HEK293T (cell line): ENCODE data around the gene MKLN1.

Source experiments
- CTCF ChIA-PET: fragments of 350-600 bp; formaldehyde crosslinking; extraction: SDS; loops from one replicate; lab custom pipeline; 2021; ENCODE audit warnings: antibody characterized with exemption, inconsistent platforms; lab: Yijun Ruan, JAX
- POLR2A ChIA-PET: fragments of 350-600 bp; formaldehyde crosslinking; extraction: SDS; loops from one replicate; lab custom pipeline; 2020; ENCODE audit warnings: antibody characterized with exemption, inconsistent platforms; lab: Yijun Ruan, JAX
- DNase-seq: peaks from one replicate; pipeline ENCODE4 v3.0.0; 2012; ENCODE audit warnings: mixed read lengths; ENCODE audit errors: extremely low spot score
- ARNT ChIP-seq: fragments of 450-650 bp; IDR thresholded peaks from 2 replicates; pipeline ENCODE4 v1.6.1; 2017; ENCODE audit warnings: mild to moderate bottlenecking
- BHLHE40 ChIP-seq: fragments of 450-650 bp; IDR thresholded peaks from 2 replicates; pipeline ENCODE4 v1.6.1; 2016; ENCODE audit warnings: mild to moderate bottlenecking, moderate library complexity, borderline replicate concordance
- CTBP1 ChIP-seq: fragments of 450-650 bp; IDR thresholded peaks from 2 replicates; pipeline ENCODE4 v1.6.1; 2016; ENCODE audit warnings: borderline replicate concordance
- ELF4 ChIP-seq: fragments of 450-650 bp; IDR thresholded peaks from 2 replicates; pipeline ENCODE4 v1.6.1; 2017; ENCODE audit warnings: antibody characterized with exemption
- FOXA1 ChIP-seq: fragments of 450-650 bp; IDR thresholded peaks from 2 replicates; pipeline ENCODE4 v1.6.1; 2016; ENCODE audit warnings: mild to moderate bottlenecking
- FOXK2 ChIP-seq: fragments of 450-650 bp; IDR thresholded peaks from 2 replicates; pipeline ENCODE4 v1.6.1; 2016; ENCODE audit warnings: mild to moderate bottlenecking
- FOXM1 ChIP-seq: fragments of 450-650 bp; IDR thresholded peaks from 2 replicates; pipeline ENCODE4 v1.6.1; 2017; ENCODE audit warnings: mild to moderate bottlenecking, borderline replicate concordance
- HDGF ChIP-seq: fragments of 450-650 bp; IDR thresholded peaks from 2 replicates; pipeline ENCODE4 v1.6.1; 2017; ENCODE audit warnings: antibody characterized with exemption, borderline replicate concordance
- L3MBTL2 ChIP-seq: fragments of 450-650 bp; conservative IDR thresholded peaks from 2 replicates; pipeline ENCODE4 v1.6.1; 2016; ENCODE audit warnings: mild to moderate bottlenecking
- LEF1 ChIP-seq: fragments of 450-650 bp; IDR thresholded peaks from 2 replicates; pipeline ENCODE4 v1.6.1; 2017; ENCODE audit warnings: mild to moderate bottlenecking, borderline replicate concordance
- NFRKB ChIP-seq: fragments of 450-650 bp; IDR thresholded peaks from 2 replicates; pipeline ENCODE4 v1.6.1; 2016; ENCODE audit warnings: mild to moderate bottlenecking, moderate library complexity
- PKNOX1 ChIP-seq: fragments of 450-650 bp; IDR thresholded peaks from 2 replicates; pipeline ENCODE4 v1.6.1; 2016
- SP1 ChIP-seq: fragments of 450-650 bp; IDR thresholded peaks from 2 replicates; pipeline ENCODE4 v1.6.1; 2017
- SUZ12 ChIP-seq: fragments of 450-650 bp; IDR thresholded peaks from 2 replicates; pipeline ENCODE4 v1.6.1; 2016; ENCODE audit warnings: mild to moderate bottlenecking
- TARDBP ChIP-seq: fragments of 450-650 bp; IDR thresholded peaks from 2 replicates; pipeline ENCODE4 v1.6.1; 2016
- ZNF384 ChIP-seq: fragments of 450-650 bp; IDR thresholded peaks from 2 replicates; pipeline ENCODE4 v1.6.1; 2016

Gene MKLN1

GRCh38 chr7:131488361-131488760 lies 160.7 kb downstream of the MKLN1 start:
- no peak for TF ChIP-seq LEF1
- TF ChIP-seq ELF4: no peak
- no peak for TF ChIP-seq PKNOX1
- no peak for TF ChIP-seq ZNF384
- TF ChIP-seq NFRKB: no peak
- TF ChIP-seq ARNT: no peak
- TF ChIP-seq FOXM1: no peak
- no peak for TF ChIP-seq SUZ12
- no peak for TF ChIP-seq HDGF
- TF ChIP-seq FOXK2: no peak
- TF ChIP-seq TARDBP: no peak
- no peak for TF ChIP-seq SP1
- no peak for TF ChIP-seq L3MBTL2
- TF ChIP-seq FOXA1: no peak
- no peak for TF ChIP-seq CTBP1
- TF ChIP-seq BHLHE40: no peak
- no peak for DNase-seq
- ChIA-PET CTCF (no interaction called here), POLR2A (no interaction called here)

DNA sequence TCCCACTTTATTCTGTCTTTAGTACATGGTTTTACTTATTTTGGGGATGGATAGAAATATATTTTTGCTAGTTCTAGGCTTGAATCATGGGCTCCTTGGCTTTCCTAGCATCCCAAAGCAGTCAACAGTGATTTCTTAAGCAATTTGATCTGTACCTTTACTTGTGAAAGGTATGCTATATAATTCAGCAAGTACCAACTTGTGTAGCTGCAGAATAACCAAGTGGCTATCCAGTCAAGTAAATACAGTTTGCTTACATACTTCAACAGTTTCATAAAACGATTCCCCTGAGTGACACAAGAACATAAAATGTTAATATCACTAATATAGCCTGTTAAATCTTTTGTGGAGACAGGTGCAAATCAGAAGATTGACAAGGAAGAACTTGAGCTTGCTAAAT lies 161.5 kb downstream of the MKLN1 start:
- TF ChIP-seq HDGF (no peak), FOXM1 (no peak), TARDBP (no peak), ELF4 (no peak), BHLHE40 (no peak), LEF1 (no peak), ZNF384 (no peak), PKNOX1 (no peak), L3MBTL2 (no peak), SP1 (no peak), FOXA1 (no peak), SUZ12 (no peak), CTBP1 (no peak), NFRKB (no peak), FOXK2 (no peak), ARNT (no peak)
- CTCF ChIA-PET: no interaction called here
- DNase-seq: no peak
- POLR2A ChIA-PET: no interaction called here

GRCh38 chr7:131489881-131490280 lies 162.2 kb downstream of the MKLN1 start:
- CTCF ChIA-PET: no interaction called here
- no peak for DNase-seq
- no peak for TF ChIP-seq PKNOX1
- no peak for TF ChIP-seq BHLHE40
- no peak for TF ChIP-seq FOXK2
- no peak for TF ChIP-seq SP1
- no peak for TF ChIP-seq CTBP1
- no peak for TF ChIP-seq NFRKB
- no peak for TF ChIP-seq TARDBP
- no peak for TF ChIP-seq FOXA1
- no peak for TF ChIP-seq ZNF384
- TF ChIP-seq FOXM1: no peak
- no peak for TF ChIP-seq ARNT
- TF ChIP-seq ELF4: no peak
- TF ChIP-seq SUZ12: no peak
- no peak for TF ChIP-seq L3MBTL2
- TF ChIP-seq HDGF: no peak
- TF ChIP-seq LEF1: no peak

GRCh38 chr7:131493081-131493480 lies 165.4 kb downstream of the MKLN1 start:
- TF ChIP-seq LEF1 (no peak), L3MBTL2 (no peak), CTBP1 (no peak), FOXK2 (no peak), FOXA1 (no peak), NFRKB (no peak), PKNOX1 (no peak), SP1 (no peak), ZNF384 (no peak)
- ChIA-PET CTCF (interaction anchor here (0.5 to 0.7 kb wide), 2 partner anchors 164 to 451 kb away, joined by 3 to 5 read pairs; no protein-coding TSS in a partner anchor), POLR2A (interaction anchor here (0.9 kb wide), 1 partner anchor 558 kb away, joined by 3 read pairs; no protein-coding TSS in a partner anchor)
- no peak for DNase-seq

More at GRCh38 chr7:131489881-131490280, 162.2 kb downstream of the MKLN1 start:
- POLR2A ChIA-PET: no interaction called here

DNA sequence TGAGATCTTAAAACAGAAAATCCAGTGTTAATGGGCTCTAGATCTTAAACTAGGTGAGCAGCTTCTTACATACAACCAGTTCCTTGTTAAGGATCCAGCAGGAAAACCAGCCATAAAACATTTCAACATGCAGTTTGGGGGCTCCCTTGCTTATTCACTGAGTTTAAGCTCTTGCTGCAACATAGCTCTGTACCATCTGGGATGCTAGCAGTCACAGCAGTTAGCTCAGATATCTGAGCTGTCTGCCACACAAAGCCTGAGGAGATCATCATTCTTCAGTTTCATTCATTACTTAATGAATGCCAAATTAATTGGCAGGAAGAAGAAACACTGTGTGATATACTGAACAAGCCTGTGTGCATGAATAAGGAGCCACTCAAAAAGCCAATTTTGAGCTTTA lies 165.9 kb downstream of the MKLN1 start:
- TF ChIP-seq L3MBTL2: no peak
- TF ChIP-seq FOXK2: no peak
- TF ChIP-seq ARNT: no peak
- TF ChIP-seq NFRKB: no peak
- no peak for TF ChIP-seq FOXM1
- no peak for TF ChIP-seq ELF4
- no peak for TF ChIP-seq PKNOX1
- TF ChIP-seq CTBP1: no peak
- TF ChIP-seq BHLHE40: no peak
- TF ChIP-seq HDGF: no peak
- TF ChIP-seq TARDBP: no peak
- TF ChIP-seq SUZ12: no peak
- POLR2A ChIA-PET: interaction anchor here (0.9 kb wide), 1 partner anchor 558 kb away, joined by 3 read pairs; no protein-coding TSS in a partner anchor
- CTCF ChIA-PET: interaction anchor here (0.7 kb wide), 1 partner anchor 164 kb away, joined by 3 read pairs; no protein-coding TSS in a partner anchor
- no peak for DNase-seq
